Measurements from ENCODE around the gene APOLD1.

The APOLD1 gene

GRCh38 chr12:12812174-12812573 lies 26.7 kb downstream of the APOLD1 start:
- no peaks in the 10 kb centered on the region for H3K36me3 ChIP-seq (ENCODE audit: control insufficient read depth, insufficient read depth, low read length)
- TF ChIP-seq CTCF (IDR thresholded peaks at IDR 0.05; ENCODE audit: insufficient read depth, low read length, poor library complexity, severe bottlenecking) = no peak
- DNase-seq (ENCODE audit: extremely low read depth, insufficient read length) = no peak
- H3K27me3 ChIP-seq (replicated peaks; ENCODE audit: control insufficient read depth, insufficient read depth, low read length) = no peaks in the 10 kb centered on the region
- H3K4me3 ChIP-seq (replicated peaks; ENCODE audit: low read depth, low read length) = no peak overlapping the region

- no peak for DNase-seq (ENCODE audit: extremely low read depth, insufficient read length)
- Histone ChIP-seq H3K4me3 (replicated peaks; ENCODE audit: low read depth, low read length) (no peak overlapping the region), H3K36me3 (ENCODE audit: control insufficient read depth, insufficient read depth, low read length) (no peaks in the 10 kb centered on the region), H3K27me3 (replicated peaks; ENCODE audit: control insufficient read depth, insufficient read depth, low read length) (no peaks in the 10 kb centered on the region)
- TF ChIP-seq CTCF (IDR thresholded peaks at IDR 0.05; ENCODE audit: insufficient read depth, low read length, poor library complexity, severe bottlenecking) = no peak
Measured at GRCh38 chr12:12812618-12813119, 27.2 kb downstream of the APOLD1 start.

GRCh38 chr12:12813120-12814101 lies 28.0 kb downstream of the APOLD1 start, which contains the start of gene DDX47:
Gene DDX47, plus strand, starts transcription at chr12:12813346. Its CDS starts 22 bp downstream, at chr12:12813368.
- peak; percentile 98 for TF ChIP-seq CTCF (IDR thresholded peaks at IDR 0.05; ENCODE audit: insufficient read depth, low read length, poor library complexity, severe bottlenecking)
- Histone ChIP-seq H3K27me3 (replicated peaks; ENCODE audit: control insufficient read depth, insufficient read depth, low read length) (no peaks in the 10 kb centered on the region), H3K4me3 (replicated peaks; ENCODE audit: low read depth, low read length) (peak within 1 kb of the TSS; percentile 97), H3K36me3 (ENCODE audit: control insufficient read depth, insufficient read depth, low read length) (no peaks in the 10 kb centered on the region)
- DNase-seq (ENCODE audit: extremely low read depth, insufficient read length) = peak; percentile 96

- Histone ChIP-seq H3K36me3 (ENCODE audit: control insufficient read depth, insufficient read depth, low read length) (no peaks in the 10 kb centered on the region; the same call in 1 of the 2 replicates), H3K27me3 (replicated peaks; ENCODE audit: control insufficient read depth, insufficient read depth, low read length) (no peaks in the 10 kb centered on the region), H3K4me3 (replicated peaks; ENCODE audit: low read depth, low read length) (no peak overlapping the region)
- no peak for DNase-seq (ENCODE audit: extremely low read depth, insufficient read length)
- TF ChIP-seq CTCF (IDR thresholded peaks at IDR 0.05; ENCODE audit: insufficient read depth, low read length, poor library complexity, severe bottlenecking) = no peak
Measured at GRCh38 chr12:12817616-12818015, 32.2 kb downstream of the APOLD1 start.

- no peaks in the 10 kb centered on the region for H3K27me3 ChIP-seq (replicated peaks; ENCODE audit: control insufficient read depth, insufficient read depth, low read length)
- no peak for DNase-seq (ENCODE audit: extremely low read depth, insufficient read length)
- H3K4me3 ChIP-seq (replicated peaks; ENCODE audit: low read depth, low read length) = no peak overlapping the region
- peaks cover 4% of the 10 kb centered on the region for H3K36me3 ChIP-seq (ENCODE audit: control insufficient read depth, insufficient read depth, low read length)
- TF ChIP-seq CTCF (IDR thresholded peaks at IDR 0.05; ENCODE audit: insufficient read depth, low read length, poor library complexity, severe bottlenecking) = no peak
Measured at GRCh38 chr12:12818701-12819100, 33.2 kb downstream of the APOLD1 start.
